ENCODE results near the gene RAC3. TPM values are rescaled to one million over a fixed set of nuclear protein-coding genes. Genes with fewer than 3 reads are reported as not detected.

RAC3 gene
- total RNA-seq, 1 experiment from 2014 or later: 84.8 TPM

GRCh38 chr17:82006468-82007227 lies 24.8 kb upstream of the RAC3 start:
- no peak overlapping the region for H3K23ac ChIP-seq (ENCODE audit: insufficient read length, low read depth, low read length)
- no CpG with 5 or more reads among the region's 24 CpGs for WGBS (ENCODE audit: extremely low coverage, insufficient read length, low lambda C conversion rate)
- no peak overlapping the region for H3K4me2 ChIP-seq (ENCODE audit: insufficient read depth, insufficient read length, low read length)
- Mint-ChIP-seq H3K27me3 (ENCODE audit: low read depth) (no peaks in the 10 kb centered on the region; the same call in 1 of the 2 replicates), H3K9me3 (no peaks in the 10 kb centered on the region), H3K27ac (peak overlapping the region in 1 of 3 experiments; percentile 63; a peak in 1 of 7 replicates), H3K4me1 (no peaks in the 10 kb centered on the region), H3K4me3 (no peak overlapping the region), H3K36me3 (ENCODE audit: insufficient read depth in 1 of 3, low read depth in 3 of 3) (no peaks in the 10 kb centered on the region)
- no peak overlapping the region for H3T11ph ChIP-seq (ENCODE audit: low read length)
- H3K14ac ChIP-seq (ENCODE audit: insufficient read depth, low read length): no peak overlapping the region
- no peak overlapping the region for H2AK5ac ChIP-seq (ENCODE audit: insufficient read length, low read length)
- H3K4me1 ChIP-seq (ENCODE audit: insufficient read depth, low read length): no peaks in the 10 kb centered on the region
- no peak overlapping the region for H2AFZ ChIP-seq (ENCODE audit: low read length)
- no peaks in the 10 kb centered on the region for H3K23me2 ChIP-seq (ENCODE audit: insufficient read length, low read depth, low read length, poor library complexity, severe bottlenecking)
- TF ChIP-seq CTCF (conservative IDR thresholded peaks at IDR 0.05): no peak
- H4K91ac ChIP-seq (ENCODE audit: insufficient read length, low read depth, low read length): no peak overlapping the region
- H2BK12ac ChIP-seq (ENCODE audit: insufficient read length, low read depth, low read length): no peak overlapping the region
- H3K79me2 ChIP-seq (ENCODE audit: insufficient read depth, low read length): no peaks in the 10 kb centered on the region
- H4K20me1 ChIP-seq (ENCODE audit: control insufficient read depth, insufficient read depth, insufficient read length): no peaks in the 10 kb centered on the region
- H3K56ac ChIP-seq (ENCODE audit: insufficient read length, low read depth, low read length): no peak overlapping the region
- no peaks in the 10 kb centered on the region for H3K27me3 ChIP-seq (ENCODE audit: insufficient read depth, low read length)
- no peak overlapping the region for H3K18ac ChIP-seq (ENCODE audit: insufficient read length, low read depth, low read length)
- H2BK15ac ChIP-seq (ENCODE audit: low read depth, low read length): no peak overlapping the region
- H3K4ac ChIP-seq (ENCODE audit: low read depth, low read length): no peak overlapping the region
- DNase-seq: no peak
- no peak overlapping the region for H4K8ac ChIP-seq (replicated peaks; ENCODE audit: insufficient read length, low read depth, low read length)
- H2BK5ac ChIP-seq (ENCODE audit: insufficient read length, low read length): no peak overlapping the region
- no peaks in the 10 kb centered on the region for H3K79me1 ChIP-seq (ENCODE audit: insufficient read depth, low read depth, low read length, poor library complexity, severe bottlenecking)
- H3K9ac ChIP-seq (ENCODE audit: extremely low read depth, insufficient read length, low read length): no peak overlapping the region
- H3K9me3 ChIP-seq (ENCODE audit: control insufficient read depth, low read depth, low read length): no peaks in the 10 kb centered on the region
- H3K27ac ChIP-seq (ENCODE audit: insufficient read length, low read depth, low read length): no peak overlapping the region
- no peak overlapping the region for H2BK20ac ChIP-seq (ENCODE audit: low read depth, low read length, poor library complexity, severe bottlenecking)
- no peak overlapping the region for H2BK120ac ChIP-seq (ENCODE audit: low read depth, low read length, poor library complexity, severe bottlenecking)
- no peak overlapping the region for H4K5ac ChIP-seq (ENCODE audit: insufficient read length, low read depth, low read length)

Measured in H9 (cell line).